OCI-LY1 (cell line): Measurements from ENCODE around the gene TTBK1.

Experiments used
- CTCF ChIP-seq: fragments of 200-600 bp; sonication (generic), shearing (Covaris generic); IDR thresholded peaks from 2 replicates; pipeline ENCODE4 v1.5.1; 2017; ENCODE audit warnings: mild to moderate bottlenecking, antibody characterized with exemption, low read length, moderate library complexity, mixed read lengths
- EZH2 ChIP-seq: fragments of 200-600 bp; sonication (generic), shearing (Covaris generic); IDR thresholded peaks from 2 replicates; pipeline ENCODE4 v1.8.0; 2017; ENCODE audit warnings: borderline replicate concordance, mixed run types, mild to moderate bottlenecking, antibody characterized with exemption, low read length, moderate library complexity, mixed read lengths

- TF ChIP-seq CTCF (no peak), EZH2 (no peak)
These were observed 29.9 kb upstream of the TTBK1 start for GRCh38 chr6:43213431-43213830.
